Activated CD4-positive, alpha-beta T cell treated with anti-CD3 and anti-CD28 coated beads, Interleukin-2, amount 50 U/mL, for 4 hours (primary cell): ENCODE results near the gene GPR37L1.
"Not testable (repeated sequence)": the region's sequence is repeated elsewhere in the genome, so short reads cannot be mapped to it uniquely, and the experiment has no call there.

ENCODE experiments used
- DNase-seq, 2 experiments: peaks; one replicate each; pipeline ENCODE4 v3.0.0-alpha.2; 2020

Gene GPR37L1

GRCh38 chr1:202171292-202172014, 48.7 kb downstream of the GPR37L1 start:
- no peak for DNase-seq

- no peak for DNase-seq
Observed at GRCh38 chr1:202172015-202172355, 49.3 kb downstream of the GPR37L1 start.

GRCh38 chr1:202173993-202174392, 51.3 kb downstream of the GPR37L1 start:
- DNase-seq = no peak

DNA sequence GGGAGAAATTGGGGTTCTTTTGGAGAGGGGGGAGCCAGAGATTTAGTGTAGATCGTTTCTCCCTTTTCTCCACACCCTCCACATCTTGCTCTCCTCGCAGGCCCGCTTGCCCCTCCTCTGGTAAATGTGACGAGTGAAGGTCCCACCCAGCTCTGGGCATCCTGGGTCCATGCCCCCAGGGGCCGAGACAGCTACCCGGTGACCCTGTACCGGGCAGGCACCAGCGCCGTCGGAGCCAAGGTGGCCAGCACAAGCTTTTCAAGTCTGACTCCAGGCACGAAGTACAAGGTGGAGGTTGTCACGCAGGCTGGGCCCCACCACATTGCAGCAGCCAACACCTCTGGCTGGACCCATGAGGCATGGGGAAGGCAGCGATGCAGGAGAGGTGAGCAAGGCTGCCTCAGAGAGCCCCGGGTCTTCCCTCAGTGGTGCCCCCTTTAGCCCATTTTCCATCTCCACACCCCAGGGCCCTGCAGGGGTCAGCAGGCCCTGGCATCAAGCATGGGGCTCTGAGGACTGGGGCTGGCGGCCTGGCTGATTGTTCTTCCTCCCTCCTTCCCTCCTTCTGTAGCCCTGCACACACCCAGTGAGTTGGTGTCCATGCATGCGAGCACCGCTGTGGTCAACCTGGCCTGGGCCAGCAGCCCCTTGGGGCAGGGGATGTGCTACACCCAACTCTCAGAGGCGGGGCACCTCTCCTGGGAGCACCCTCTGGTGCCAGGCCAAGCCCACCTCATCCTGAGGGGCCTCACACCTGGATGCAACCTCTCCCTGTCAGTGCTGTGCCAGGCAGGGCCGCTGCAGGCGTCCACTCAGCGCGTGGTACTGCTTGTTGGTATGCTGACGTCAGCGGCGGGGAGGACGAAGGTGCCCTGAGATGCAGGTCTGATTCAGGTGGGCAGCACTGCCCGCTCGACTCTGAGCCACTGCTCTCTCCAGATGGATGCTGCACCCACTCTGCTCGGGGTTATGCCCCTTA, 54.5 kb downstream of the GPR37L1 start:
- no peak for DNase-seq

DNA sequence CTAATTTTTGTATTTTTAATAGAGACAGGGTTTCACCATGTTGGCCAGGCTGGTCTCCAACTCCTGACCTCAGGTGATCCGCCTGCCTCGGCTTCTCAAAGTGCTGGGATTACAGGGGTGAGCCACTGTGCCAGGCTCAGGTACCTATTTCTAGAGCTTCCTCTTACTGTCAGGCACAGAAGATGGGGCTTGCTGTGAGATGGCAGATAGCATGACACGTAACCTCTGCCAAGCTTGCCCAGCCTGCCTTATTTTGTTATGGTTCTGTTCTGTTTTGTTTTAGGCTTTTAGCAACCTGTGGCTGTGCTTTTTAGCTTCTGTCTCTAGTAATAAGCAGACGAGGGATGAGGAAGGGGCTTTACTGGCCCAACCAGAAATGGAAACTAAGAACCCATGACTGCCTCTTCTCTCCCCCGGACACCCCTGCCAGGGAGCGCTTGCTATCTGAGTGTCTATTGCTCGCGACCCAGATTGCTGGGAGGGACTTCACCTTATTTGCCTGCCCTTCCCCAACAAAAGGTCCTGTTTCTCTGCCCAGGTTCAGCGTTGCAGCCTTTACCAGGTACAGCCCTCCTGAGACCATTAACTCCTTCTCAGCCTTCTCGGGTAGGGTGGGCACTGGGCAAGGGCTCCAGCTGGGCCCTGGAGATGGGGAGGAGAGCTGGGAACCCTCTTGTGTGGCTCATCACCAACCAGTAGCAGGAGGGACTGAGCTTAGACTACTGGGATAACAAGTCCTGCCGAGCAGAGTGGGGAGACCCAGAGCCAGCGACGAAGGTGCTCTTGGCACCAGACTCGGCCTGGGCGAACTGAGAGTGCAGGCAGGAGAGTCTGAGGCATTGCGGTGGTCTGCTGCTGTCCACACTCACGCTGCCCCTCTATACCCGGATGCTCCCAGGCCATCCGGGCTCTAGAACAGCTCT, 57.4 kb downstream of the GPR37L1 start:
- no peak for DNase-seq

- DNase-seq = not testable (repeated sequence)
Observed at GRCh38 chr1:202180751-202181139, 58.0 kb downstream of the GPR37L1 start.

DNA sequence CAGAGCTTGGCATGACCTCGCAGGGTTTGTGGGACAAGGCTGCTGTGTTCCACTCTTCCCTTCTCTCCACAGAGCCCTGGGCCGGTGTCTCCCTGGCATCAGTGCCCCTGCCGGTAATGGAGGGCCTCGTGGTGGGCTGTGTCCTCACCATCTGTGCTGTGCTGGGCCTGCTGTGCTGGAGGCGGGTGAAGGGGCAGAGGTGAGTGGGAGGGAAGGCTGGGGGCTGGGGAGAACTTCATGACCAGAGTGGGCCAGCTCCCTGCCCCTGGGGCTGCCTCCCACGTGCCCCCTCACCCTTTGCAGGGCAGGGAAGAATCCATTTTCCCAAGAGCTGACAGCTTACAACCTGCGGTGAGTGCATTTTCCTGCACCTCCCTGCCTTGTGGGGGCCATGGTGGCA, 58.9 kb downstream of the GPR37L1 start:
- DNase-seq = no peak

- no peak for DNase-seq
Observed at GRCh38 chr1:202182040-202182877, 59.5 kb downstream of the GPR37L1 start.
